GM21723 (cell line): Measurements from ENCODE around the gene METTL24.
"Not testable (repeated sequence)": the region's sequence is repeated elsewhere in the genome, so short reads cannot be mapped to it uniquely, and the experiment has no call there.

Experiments used
- ATAC-seq: cut with Tn5 transposase; IDR thresholded peaks from one replicate; pipeline ENCODE4 v1.9.1; 2021; ENCODE audit warnings: mild to moderate bottlenecking, moderate library complexity; ENCODE audit not compliant: unreplicated experiment

METTL24 gene

DNA sequence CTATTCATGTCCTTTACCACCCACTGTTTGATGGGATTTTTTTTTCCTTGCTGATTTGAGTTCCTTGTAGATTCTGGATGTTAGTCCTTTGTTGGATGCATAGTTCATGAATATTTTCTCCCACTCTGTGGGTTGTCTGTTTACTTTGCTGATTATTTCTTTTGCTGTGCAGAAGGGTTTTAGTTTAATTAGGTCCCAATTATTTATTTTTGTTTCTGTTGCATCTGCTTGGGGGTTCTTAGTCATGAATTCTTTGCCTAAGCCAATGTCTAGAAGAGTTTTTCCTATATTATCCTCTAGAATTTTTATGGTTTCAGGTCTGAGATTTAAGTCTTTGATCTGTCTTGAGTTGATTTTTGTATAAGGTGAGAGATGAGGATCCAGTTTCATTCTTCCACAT lies 85.4 kb downstream of the METTL24 start:
- not testable (repeated sequence) for ATAC-seq

DNA sequence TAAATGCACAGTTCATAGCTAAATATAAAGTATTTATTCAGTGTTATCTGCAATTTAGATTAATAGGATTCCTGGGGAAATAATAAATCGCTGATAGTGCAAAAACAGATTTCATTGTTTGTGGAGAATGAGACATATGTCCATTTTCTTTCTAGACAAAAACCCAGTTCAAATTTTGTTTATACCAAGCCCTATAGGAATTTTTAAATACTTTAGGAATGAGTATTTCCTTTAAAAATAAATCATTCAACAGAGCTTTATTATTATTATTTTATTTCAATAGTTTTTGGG lies 86.5 kb downstream of the METTL24 start:
- ATAC-seq, result no peak

DNA sequence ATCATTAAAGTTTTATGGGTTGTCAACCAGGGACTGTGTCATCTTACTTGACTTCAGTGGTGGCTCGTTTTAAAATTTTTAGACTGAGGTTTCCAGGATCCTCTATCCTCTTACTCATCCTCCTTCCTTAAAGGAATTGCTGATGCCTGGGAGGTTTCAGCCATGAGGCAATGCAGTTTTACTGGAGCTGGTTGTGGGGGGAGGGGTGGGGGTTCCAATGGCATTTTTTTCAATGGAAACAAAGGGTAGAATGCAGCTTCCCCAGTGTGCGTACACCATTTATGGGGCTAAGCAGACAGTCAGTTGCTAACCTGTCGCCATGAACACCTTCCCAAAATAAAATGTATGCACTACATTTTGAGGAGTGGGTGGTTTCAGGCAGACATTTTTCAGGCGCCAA lies 88.0 kb downstream of the METTL24 start:
- ATAC-seq, result no peak

DNA sequence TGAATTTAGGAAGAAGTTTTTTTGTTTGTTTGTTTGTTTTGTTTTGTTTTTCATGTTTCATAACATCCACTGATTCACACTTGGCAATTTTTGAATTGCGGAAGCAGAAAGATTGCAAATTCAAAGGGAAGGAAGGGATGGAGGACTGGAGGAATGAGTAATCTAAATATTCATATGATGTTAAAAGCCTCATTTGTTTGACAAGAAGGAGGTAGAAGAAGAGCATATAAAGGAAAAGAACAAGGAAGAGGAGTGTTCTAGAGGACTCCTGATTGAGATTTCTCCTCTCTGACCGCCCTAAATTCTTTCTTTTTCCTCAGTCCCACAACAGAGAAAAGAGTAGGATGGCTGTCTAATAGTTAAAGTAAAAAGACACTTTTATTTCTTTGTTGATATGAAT lies 88.5 kb downstream of the METTL24 start:
- ATAC-seq, result no peak

DNA sequence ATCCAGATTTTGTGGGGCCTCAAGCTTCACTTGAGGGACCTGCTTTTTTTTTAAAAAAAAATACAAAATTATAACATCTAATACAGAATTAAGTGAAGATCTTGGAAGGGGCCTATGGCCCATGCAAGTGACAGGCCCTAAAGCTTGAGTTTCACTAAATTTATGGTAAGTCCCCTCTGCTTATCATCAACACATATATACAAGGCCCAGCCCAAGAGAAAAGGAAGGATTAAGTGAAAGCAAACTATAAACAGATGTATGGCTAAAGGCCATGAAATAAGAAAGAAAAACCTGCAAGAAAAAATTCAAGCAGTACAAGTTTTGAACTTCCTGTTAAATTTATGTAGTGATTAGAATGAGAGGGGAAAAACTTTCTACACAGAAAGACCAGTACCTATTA lies 91.2 kb downstream of the METTL24 start:
- ATAC-seq, result no peak

DNA sequence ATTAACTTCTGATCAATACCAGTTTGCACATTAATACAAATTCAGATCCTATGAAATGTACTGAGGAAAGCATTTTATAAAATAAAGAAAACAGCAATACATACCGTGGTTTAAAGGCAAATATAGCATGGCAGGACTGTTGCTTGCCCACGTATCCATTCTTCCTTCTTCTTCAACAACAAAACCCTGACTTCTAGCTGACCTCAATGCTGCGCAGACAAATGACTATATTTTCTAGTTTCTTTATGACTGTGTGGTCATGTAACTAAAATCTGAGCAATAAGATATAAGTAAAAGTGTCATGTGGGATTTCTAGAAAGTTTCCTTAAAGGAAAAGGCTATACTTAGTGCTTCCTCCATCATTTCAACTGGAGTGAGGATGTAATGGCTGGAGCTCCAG lies 92.9 kb downstream of the METTL24 start:
- peak; percentile 62 for ATAC-seq

DNA sequence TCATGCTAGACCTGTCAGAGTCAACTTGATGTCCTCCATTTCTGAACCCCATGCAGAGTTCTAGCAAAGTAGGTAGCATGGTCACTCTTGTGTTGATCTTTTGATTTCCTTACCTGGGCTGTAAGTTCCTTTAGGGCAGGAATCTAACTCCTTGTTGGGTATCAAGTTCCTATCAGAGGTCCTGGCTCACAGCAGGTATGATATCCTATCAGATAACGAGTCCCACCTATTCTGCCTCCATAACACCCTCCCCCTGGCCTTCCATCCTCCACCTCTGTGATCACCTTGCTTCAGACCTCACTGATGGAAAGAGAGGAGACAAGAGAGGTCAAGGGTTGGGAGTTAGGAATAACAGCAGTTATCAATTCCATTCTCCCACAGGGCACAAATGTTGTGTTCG lies 101.8 kb downstream of the METTL24 start:
- ATAC-seq, result no peak

DNA sequence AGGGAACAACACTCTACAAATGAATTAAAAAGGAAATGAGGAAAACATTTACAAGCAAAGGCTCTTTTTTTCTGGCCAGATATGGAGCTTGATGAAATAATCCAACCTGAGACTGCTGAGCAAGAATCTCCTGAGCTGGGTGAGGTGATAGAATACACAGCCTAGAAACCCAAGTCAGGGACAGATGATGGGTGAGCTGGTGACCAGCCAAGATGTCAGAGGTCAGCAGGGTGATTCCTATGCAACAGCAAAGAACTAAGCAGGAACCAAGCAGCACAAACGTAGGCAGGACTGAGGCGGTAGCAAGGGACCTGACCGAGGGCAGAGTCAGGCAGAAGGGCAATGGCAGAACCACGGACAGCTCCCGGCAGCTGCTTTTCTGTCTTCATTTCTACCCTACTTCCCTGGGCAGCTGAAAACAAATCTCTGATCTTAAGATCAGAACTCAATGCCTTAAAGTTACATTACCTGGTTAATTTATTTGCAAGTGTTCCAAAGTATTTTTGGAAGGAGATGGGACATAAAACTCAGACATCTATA lies 102.9 kb downstream of the METTL24 start:
- no peak for ATAC-seq

DNA sequence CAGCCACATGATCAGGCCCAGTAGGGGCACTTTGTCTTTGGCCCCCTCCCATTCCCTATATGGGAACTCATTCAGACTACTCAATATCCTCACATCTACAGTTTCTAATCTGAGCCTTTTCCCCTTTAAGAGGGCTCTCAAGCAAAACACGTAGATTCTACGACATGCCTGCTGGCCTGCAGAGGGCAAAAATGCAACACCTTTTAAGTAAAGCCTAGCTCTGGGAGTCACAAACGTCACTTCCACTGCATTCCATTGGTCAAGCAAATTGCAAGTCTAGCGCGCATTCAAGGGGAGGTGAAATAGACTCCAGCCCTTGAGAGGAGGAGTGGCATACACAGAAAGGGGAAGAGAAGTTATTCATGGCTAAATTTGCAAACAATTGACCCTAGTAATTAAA lies 107.3 kb downstream of the METTL24 start:
- no peak for ATAC-seq

DNA sequence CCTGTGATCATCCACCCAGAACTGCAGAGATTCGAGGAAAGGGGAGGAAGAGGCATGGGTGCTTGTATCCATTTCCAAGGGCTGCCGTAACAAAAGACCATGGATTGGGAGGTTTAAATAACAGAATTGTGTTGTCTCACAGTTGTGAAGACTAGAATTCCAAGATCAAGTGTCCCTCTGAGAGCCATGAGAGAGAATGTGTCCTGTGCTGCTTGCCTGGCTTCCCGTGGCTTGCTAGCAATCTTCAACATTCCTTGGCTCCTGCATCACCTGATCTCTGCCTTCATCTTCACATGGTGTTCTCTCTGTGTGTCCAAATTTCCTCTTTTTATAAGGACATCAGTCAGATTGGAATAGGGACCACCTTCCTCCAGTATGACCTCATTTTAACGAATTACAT lies 108.1 kb downstream of the METTL24 start:
- ATAC-seq, result no peak

DNA sequence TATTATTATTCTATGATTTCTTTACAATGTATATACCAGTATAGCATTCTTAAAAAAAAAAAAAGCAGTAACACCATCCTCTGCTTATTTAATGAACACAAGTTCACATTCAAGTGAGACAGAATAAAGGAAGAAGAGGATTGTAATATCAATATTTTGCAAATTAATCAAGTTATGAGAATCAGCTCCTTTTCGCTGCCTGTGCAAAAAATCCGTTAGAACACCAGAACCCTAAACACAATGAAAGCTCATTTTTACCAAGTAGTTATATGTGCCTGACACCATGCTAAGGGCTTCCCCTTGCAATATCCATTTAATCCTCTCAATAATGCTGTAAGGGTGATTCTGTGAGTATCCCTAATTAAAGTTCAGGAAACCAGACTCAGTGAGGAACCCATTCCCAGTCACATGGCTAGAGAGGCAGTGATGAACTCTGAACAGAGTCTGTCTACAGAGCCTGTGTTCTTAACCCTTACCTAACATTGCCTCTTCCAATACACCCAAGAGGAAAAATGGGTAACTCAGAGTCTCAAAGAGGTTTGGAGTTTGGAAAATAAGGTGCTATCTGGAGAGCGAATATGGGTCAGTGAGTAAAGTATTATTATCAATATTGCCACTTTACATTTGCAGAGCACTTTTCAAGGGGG lies 111.1 kb downstream of the METTL24 start:
- ATAC-seq, result no peak

DNA sequence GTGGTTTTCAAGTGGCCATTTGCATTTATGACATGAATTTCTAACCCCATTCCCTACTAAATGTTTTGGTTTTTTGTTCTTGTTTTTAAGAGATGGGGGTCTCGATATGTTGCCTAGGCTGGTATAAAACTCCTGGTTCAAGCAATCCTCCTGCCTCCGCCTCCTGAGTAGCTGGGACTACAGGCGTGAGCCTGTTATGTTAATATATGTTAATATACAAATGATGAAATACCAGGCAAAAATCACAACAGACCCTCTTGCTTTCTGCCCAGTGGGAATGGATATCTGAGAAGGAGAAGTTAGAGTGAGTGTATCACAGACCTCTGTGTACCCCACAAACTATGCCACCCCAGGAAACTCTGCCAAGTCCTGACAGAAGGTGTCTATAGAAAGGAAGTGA lies 111.8 kb downstream of the METTL24 start:
- ATAC-seq, result no peak

DNA sequence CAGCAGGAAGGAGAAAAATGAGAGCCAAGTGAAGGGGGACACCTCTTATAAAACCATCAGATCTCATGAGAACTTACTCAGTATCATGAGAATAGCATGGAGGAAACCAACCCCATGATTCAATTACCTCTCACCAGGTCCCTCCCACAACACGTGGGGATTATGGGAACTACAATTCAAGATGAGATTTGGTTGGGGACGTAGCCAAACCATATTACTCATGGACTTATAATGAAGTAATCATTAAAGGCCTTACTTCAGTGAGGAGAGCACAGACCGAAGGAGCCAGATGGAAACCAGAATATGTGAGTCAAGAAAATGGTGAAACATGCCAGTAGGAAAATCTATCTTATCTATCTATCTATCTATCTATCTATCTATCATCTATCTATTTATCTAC lies 113.5 kb downstream of the METTL24 start:
- not testable (repeated sequence) for ATAC-seq

DNA sequence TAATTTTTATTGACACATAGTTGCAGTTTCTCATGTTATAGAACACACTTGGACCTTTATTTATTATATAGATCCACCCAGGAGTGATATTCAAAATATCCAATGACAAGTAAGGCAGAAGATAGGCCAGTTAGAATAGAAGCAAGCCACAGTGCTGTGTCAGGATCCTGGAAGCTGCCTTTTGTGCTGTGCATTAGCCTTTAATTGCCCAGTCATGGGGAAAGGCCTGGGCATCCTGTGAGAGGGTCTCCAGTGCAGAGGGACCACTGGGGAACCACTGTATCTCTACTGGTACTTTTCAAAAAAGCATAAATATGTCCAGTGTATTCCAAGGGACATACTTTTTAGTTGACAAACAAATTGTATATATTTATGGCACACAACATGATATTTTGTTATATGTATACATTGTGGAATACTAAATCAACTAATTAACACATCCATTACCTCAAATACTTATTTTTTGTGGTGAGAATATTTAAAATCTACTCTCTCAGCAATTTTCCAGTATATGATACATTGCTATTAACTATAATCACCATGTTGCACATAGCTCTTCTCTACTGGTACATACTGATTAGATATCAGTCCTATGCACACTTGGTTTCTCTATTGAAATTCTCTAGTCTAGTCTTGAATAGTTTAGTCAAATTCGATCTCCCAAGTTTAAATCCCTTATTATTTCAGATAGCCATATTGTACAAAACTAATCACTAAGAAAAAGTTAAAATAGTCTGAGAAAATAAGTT lies 118.4 kb downstream of the METTL24 start:
- ATAC-seq, result no peak

DNA sequence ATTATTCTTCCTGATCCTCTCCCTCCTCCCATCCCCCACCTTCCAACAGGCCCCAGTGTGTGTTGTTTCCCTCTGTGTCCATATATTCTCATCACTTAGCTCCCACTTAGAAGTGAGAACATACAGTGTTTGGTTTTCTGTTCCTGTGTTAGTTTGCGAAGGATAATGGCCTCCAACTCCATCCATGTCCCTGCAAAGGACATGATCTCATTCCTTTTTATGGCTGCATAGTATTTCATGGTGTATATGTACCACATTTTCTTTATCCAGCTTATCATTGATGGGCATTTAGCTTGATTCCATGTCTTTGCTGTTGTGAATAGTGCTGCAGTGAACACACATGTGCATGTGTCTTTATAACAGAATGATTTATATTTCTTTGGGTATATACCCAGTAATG lies 122.1 kb downstream of the METTL24 start:
- not testable (repeated sequence) for ATAC-seq

DNA sequence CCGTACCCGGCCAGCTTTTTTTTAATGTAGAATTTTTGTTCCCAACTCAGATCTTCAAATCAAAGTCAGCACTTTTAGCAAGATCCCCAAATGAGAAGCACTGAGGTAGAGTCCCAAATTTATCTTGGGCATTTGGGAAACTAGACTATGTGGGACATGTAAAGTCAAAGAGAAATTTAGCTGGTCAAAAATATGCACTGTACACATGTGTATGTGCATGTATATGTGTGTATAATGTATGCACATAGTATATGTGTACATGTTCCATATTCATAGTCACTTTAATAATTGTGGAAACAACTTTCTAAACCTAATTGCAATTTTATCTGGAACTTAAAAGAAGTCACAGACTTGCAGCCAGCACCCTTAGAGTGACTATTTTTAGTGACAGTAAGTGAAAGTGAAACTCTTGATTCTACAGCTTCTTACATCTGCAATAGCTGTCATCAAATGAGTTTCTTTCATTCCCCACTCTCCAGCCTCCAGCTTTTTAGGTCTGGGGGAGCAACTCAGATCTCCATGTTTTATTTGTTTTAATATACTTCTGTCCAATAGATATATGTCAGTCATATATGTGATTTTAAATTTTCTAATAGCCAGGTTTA lies 124.3 kb downstream of the METTL24 start:
- peak; percentile 97 for ATAC-seq

DNA sequence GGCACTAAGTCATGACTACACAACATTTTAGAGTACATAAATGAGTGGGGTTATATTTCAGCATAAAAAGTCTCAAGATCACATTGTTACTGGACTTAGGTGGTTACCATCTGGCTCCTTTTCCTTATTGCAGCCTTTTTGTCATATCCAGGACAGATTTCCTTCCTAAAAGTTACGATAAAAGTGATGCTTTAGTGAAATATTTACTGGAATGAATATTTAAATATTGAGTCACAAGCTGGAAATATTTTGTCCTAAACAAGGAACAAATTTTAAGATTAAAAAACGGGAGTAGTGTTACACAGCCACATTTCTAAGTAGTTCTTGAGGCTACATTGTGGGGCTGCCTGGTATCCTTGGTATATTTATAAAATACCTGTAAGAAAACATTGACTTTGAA lies 125.7 kb downstream of the METTL24 start:
- ATAC-seq, result no peak

DNA sequence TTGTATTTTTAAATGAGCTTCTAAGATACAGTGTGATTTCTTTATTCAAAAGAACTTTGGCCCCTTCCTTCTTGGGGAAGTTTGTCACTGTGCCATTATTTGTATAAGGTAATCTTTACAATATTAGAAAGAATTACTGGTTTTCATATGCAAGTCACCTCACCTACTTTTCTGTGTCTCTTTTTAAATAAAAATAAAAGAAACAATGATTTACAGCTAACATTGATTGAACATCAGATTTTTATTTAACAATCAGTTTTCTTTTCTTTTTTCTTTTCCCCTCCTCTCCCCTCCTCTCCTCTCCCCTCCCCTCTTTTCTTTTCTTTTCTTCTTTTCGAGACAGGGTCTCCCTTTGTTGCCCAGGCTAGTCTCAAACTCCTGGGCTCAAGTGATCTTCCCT lies 131.9 kb downstream of the METTL24 start:
- no peak for ATAC-seq

DNA sequence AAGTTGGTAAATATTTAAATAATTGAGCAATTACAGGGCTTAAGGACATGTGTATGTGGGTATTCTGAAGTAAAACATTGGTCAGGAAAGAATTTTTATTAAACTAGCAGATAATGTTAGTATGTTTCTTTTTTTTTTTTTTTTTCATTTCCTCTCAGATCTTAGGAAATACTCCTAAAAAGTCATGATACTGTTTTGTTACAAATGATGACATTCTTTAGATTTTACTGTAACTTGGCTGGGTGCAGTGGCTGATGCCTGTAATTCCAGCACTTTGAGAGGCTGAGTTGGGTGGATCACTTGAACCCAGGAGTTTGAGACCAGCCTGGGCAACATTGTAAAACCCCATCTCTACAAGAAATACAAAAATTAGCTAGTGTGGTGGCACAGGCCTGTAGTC lies 136.4 kb downstream of the METTL24 start:
- no peak for ATAC-seq

DNA sequence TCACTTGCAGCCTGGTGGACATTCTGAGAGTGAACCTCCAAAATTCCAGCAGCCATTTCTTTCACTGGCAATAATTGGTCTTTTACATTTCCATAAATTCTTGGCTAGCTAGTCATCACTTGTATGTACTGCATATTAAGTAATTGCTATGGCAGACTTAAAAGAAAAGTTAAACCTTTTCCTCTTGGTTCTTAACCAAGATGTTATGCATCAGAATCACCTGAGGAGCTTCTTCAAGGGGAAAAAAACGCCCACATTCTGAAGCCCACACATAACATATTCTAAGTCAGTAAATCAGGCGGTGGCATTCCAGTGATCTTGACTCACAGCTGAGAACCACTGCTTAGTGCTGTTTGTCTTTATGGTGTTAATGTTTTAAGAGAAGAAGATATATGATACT lies 140.9 kb downstream of the METTL24 start:
- ATAC-seq, result no peak

DNA sequence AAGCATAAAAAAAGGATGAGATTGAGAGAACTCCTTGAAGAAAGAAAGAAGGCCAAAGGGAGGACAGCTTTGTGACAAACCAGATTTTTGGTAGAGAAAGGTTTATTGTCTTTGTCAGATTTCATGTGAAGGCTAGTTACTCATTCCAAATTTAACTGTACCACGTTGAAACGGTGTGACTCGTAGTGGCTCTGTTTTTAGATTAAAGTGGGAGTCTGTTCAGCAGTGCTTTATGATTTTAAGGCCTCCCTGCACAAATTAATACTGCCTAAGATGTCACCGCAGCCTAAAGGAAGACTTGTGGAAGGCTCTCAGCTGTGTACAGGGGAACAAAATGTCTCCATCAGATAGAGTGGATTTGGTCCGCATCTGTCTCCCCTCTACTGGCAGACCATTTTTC lies 142.0 kb downstream of the METTL24 start:
- no peak for ATAC-seq

DNA sequence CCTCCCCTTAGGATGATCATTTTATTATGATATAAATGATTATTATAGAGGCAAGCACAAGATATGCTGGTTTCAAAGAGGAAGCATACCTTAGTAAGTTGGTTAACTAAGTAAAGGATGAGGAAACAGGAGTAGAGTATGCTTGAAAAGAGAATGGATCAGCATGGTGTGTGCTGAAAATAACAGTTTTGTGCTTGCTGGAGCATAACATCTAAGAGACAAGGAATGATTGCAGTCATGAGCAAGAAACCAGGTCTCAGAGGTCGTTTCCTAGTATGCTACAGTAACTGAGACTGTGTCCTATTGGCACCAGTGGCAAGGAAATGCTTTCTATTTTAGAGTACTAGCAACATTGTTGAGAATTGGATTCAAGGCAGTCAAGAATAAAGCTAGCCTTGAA lies 143.8 kb downstream of the METTL24 start:
- ATAC-seq, result no peak
